H1 (cell line): ENCODE measurements around the gene ZBTB11. TPM values are rescaled to one million over a fixed set of nuclear protein-coding genes. Genes with fewer than 3 reads are reported as not detected.
A peak's percentile ranks its signal among the peaks of the same experiment; 100 is the strongest.

Experiments used
- CTCF ChIA-PET: fragments of 300-600 bp; sonication (Branson Sonifier 250); formaldehyde crosslinking; loops from one replicate; lab custom pipeline; 2021; ENCODE audit not compliant: partially characterized antibody; lab: Charles Lee
- POLR2A ChIA-PET: fragments of 300-600 bp; sonication (Branson Sonifier 250); formaldehyde crosslinking; loops from one replicate; lab custom pipeline; 2021; ENCODE audit warnings: inconsistent platforms; ENCODE audit not compliant: partially characterized antibody; lab: Charles Lee
- DNase-seq, 2 experiments: peaks; one replicate each; pipeline versions ENCODE4 v3.0.0 to v3.0.0-alpha.2; 2010 to 2022; ENCODE audit warnings: low spot score in 2 of 2, low read depth in 1 of 2, mixed read lengths in 1 of 2
- FAIRE-seq: peaks from 2 replicates; lab custom pipeline; 2011; peaks lifted over from hg19 to GRCh38; lab: Jason Lieb, UNC
- H2AFZ ChIP-seq: 2 replicates; pipeline ENCODE4 v1.8.1; 2012; ENCODE audit warnings: low read length, inconsistent platforms
- H2AK5ac ChIP-seq: 2 replicates; pipeline ENCODE4 v1.6.1; 2013; ENCODE audit warnings: low read depth, low read length
- H2BK120ac ChIP-seq: replicated peaks from 2 replicates; pipeline ENCODE3; 2013; ENCODE audit warnings: low read depth, low read length, inconsistent platforms
- H2BK12ac ChIP-seq: 2 replicates; pipeline ENCODE4 v1.6.1; 2013; ENCODE audit warnings: low read depth, low read length
- H2BK15ac ChIP-seq: 2 replicates; pipeline ENCODE4 v1.6.1; 2013; ENCODE audit warnings: low read length
- H2BK20ac ChIP-seq: 2 replicates; pipeline ENCODE4 v1.6.1; 2013; ENCODE audit warnings: low read length
- H2BK5ac ChIP-seq: 2 replicates; pipeline ENCODE4 v1.6.1; 2013; ENCODE audit warnings: low read depth, low read length
- H3K14ac ChIP-seq: 2 replicates; pipeline ENCODE4 v1.6.1; 2013; ENCODE audit warnings: inconsistent platforms; ENCODE audit not compliant: insufficient read length
- H3K18ac ChIP-seq: 2 replicates; pipeline ENCODE4 v1.6.1; 2013; ENCODE audit warnings: low read length; ENCODE audit errors: extremely low read depth
- H3K23ac ChIP-seq: 2 replicates; pipeline ENCODE4 v1.6.1; 2013; ENCODE audit warnings: inconsistent platforms; ENCODE audit not compliant: insufficient read length
- H3K23me2 ChIP-seq: 2 replicates; pipeline ENCODE4 v1.6.1; 2013; ENCODE audit warnings: low read depth, low read length
- H3K27ac ChIP-seq: 2 replicates; pipeline ENCODE4 v1.6.1; 2011; ENCODE audit warnings: low read depth, low read length, inconsistent platforms
- H3K27me3 ChIP-seq, 4 experiments: replicated peaks in 1 of 4; 1 replicate in 1 of 4; 2 replicates in 3 of 4; pipeline versions ENCODE4 v1.6.1 to v1.8.1; 2011 to 2013; ENCODE audit warnings: low read length in 3 of 4, mild to moderate bottlenecking in 3 of 4, inconsistent platforms in 2 of 4, mixed read lengths in 2 of 4, moderate library complexity in 1 of 4; ENCODE audit not compliant: control insufficient read depth in 3 of 4, insufficient read depth in 3 of 4; ENCODE audit errors: extremely low read depth in 1 of 4
- H3K36me3 ChIP-seq, 4 experiments: 2 replicates each; pipeline versions ENCODE4 v1.6.1 to v1.8.1; 2011 to 2013; ENCODE audit warnings: mild to moderate bottlenecking in 4 of 4, low read length in 3 of 4, moderate library complexity in 2 of 4, control low read depth in 1 of 4, inconsistent platforms in 1 of 4; ENCODE audit not compliant: insufficient read depth in 4 of 4, control insufficient read depth in 2 of 4
- H3K4ac ChIP-seq: replicated peaks from 2 replicates; pipeline ENCODE3; 2013; ENCODE audit warnings: low read length, low read depth, mixed read lengths, inconsistent platforms; ENCODE audit not compliant: insufficient read length
- H3K4me1 ChIP-seq, 4 experiments: replicated peaks in 1 of 4; 1 replicate in 1 of 4; 2 replicates in 3 of 4; pipeline versions ENCODE4 v1.6.1 to v1.8.1; 2011 to 2013; ENCODE audit warnings: low read length in 3 of 4, inconsistent platforms in 2 of 4, mixed read lengths in 1 of 4; ENCODE audit not compliant: insufficient read depth in 4 of 4, control insufficient read depth in 3 of 4
- H3K4me2 ChIP-seq, 2 experiments: 2 replicates each; pipeline versions ENCODE4 v1.6.1 to v1.8.1; 2011 to 2013; ENCODE audit warnings: low read depth in 2 of 2, low read length in 2 of 2, control low read depth in 1 of 2, inconsistent platforms in 1 of 2, mild to moderate bottlenecking in 1 of 2; ENCODE audit not compliant: insufficient read depth in 1 of 2
- H3K4me3 ChIP-seq, 4 experiments: fragments of 200-600, 300-600 bp in 1 of 4; sonication (generic), shearing (Covaris generic), sonication (Bioruptor Twin) in 1 of 4; 2 replicates each; pipeline versions ENCODE4 v1.5.1 to v1.8.1; 2011 to 2016; ENCODE audit warnings: low read length in 4 of 4, low read depth in 3 of 4, control low read depth in 2 of 4, inconsistent platforms in 2 of 4, mild to moderate bottlenecking in 2 of 4, mixed read lengths in 1 of 4, moderate library complexity in 1 of 4; ENCODE audit not compliant: insufficient read depth in 2 of 4; ENCODE audit errors: extremely low read depth in 1 of 4
- H3K56ac ChIP-seq: replicated peaks from 2 replicates; pipeline ENCODE3; 2013; ENCODE audit warnings: low read depth, mild to moderate bottlenecking, mixed read lengths, low read length, inconsistent platforms; ENCODE audit not compliant: insufficient read length
- H3K79me1 ChIP-seq: 2 replicates; pipeline ENCODE4 v1.6.1; 2013; ENCODE audit warnings: low read depth, low read length, control low read depth
- H3K79me2 ChIP-seq, 2 experiments: 2 replicates each; pipeline versions ENCODE4 v1.6.1 to v1.8.1; 2012 to 2013; ENCODE audit warnings: low read length in 2 of 2, mild to moderate bottlenecking in 2 of 2, inconsistent platforms in 1 of 2; ENCODE audit not compliant: insufficient read depth in 2 of 2, control insufficient read depth in 1 of 2
- H3K9ac ChIP-seq, 4 experiments: replicated peaks in 1 of 4; 1 replicate in 1 of 4; 2 replicates in 3 of 4; pipeline versions ENCODE4 v1.6.1 to v1.8.1; 2011 to 2013; ENCODE audit warnings: low read depth in 3 of 4, low read length in 3 of 4, control low read depth in 2 of 4, mild to moderate bottlenecking in 2 of 4, moderate library complexity in 2 of 4, inconsistent platforms in 1 of 4; ENCODE audit errors: extremely low read depth in 1 of 4
- H3K9me3 ChIP-seq, 2 experiments: 2 replicates each; pipeline versions ENCODE4 v1.6.1 to v1.8.1; 2012 to 2013; ENCODE audit warnings: mild to moderate bottlenecking in 2 of 2, moderate library complexity in 2 of 2, control low read depth in 1 of 2, inconsistent platforms in 1 of 2, low read depth in 1 of 2, low read length in 1 of 2, mixed read lengths in 1 of 2; ENCODE audit not compliant: insufficient read depth in 2 of 2
- H4K20me1 ChIP-seq, 2 experiments: replicated peaks in 1 of 2; 2 replicates each; pipeline versions ENCODE3 to v1.8.1; 2011 to 2013; ENCODE audit warnings: inconsistent platforms in 2 of 2, low read length in 2 of 2, mild to moderate bottlenecking in 1 of 2; ENCODE audit not compliant: insufficient read depth in 2 of 2, control insufficient read depth in 1 of 2
- H4K5ac ChIP-seq: 2 replicates; pipeline ENCODE4 v1.6.1; 2013; ENCODE audit warnings: low read length, low read depth, mixed read lengths, inconsistent platforms; ENCODE audit not compliant: insufficient read length
- H4K8ac ChIP-seq: 2 replicates; pipeline ENCODE4 v1.8.0; 2013; ENCODE audit warnings: mild to moderate bottlenecking, moderate library complexity, low read length, inconsistent platforms; ENCODE audit not compliant: insufficient read depth; ENCODE audit errors: extremely low read depth
- H4K91ac ChIP-seq: replicated peaks from 2 replicates; pipeline ENCODE3; 2013; ENCODE audit warnings: low read length, mixed read lengths, inconsistent platforms; ENCODE audit not compliant: insufficient read length
- ASH2L ChIP-seq: fragments of 200-600, 300-600 bp; sonication (generic); IDR thresholded peaks from one replicate; pipeline ENCODE4 v1.7.1; 2017; ENCODE audit warnings: low read length
- CBX8 ChIP-seq: fragments of 300-800, 300-1000 bp; sonication (generic); IDR thresholded peaks from 2 replicates; pipeline ENCODE4 v1.7.1; 2016; ENCODE audit warnings: low read depth, low read length, borderline replicate concordance
- CHD1 ChIP-seq: IDR thresholded peaks from 2 replicates; pipeline ENCODE4 v1.6.1; 2012; ENCODE audit warnings: low read depth, low read length, improper control_type of control experiment
- CTBP2 ChIP-seq: IDR thresholded peaks from 2 replicates; pipeline ENCODE4 v1.7.0; 2011; ENCODE audit warnings: borderline replicate concordance, mild to moderate bottlenecking, moderate library complexity, mixed read lengths, low read length; ENCODE audit not compliant: insufficient read depth, insufficient read length
- EGR1 ChIP-seq: IDR thresholded peaks from 2 replicates; pipeline ENCODE4 v1.6.1; 2011; ENCODE audit warnings: low read depth, low read length, borderline replicate concordance
- GABPA ChIP-seq: IDR thresholded peaks from 2 replicates; pipeline ENCODE4 v1.6.1; 2011; ENCODE audit warnings: mild to moderate bottlenecking, low read length, moderate library complexity, borderline replicate concordance; ENCODE audit not compliant: insufficient read depth
- NRF1 ChIP-seq: IDR thresholded peaks from 2 replicates; pipeline ENCODE4 v1.6.1; 2011; ENCODE audit warnings: mild to moderate bottlenecking, low read depth, low read length, improper control_type of control experiment
- SP4 ChIP-seq: IDR thresholded peaks from 2 replicates; pipeline ENCODE4 v1.6.1; 2012; ENCODE audit warnings: low read length, inconsistent platforms
- SRF ChIP-seq: IDR thresholded peaks from 2 replicates; pipeline ENCODE4 v1.6.1; 2011; ENCODE audit warnings: mild to moderate bottlenecking, low read depth, low read length, moderate library complexity
- WGBS, 2 experiments: shearing (Covaris generic) in 1 of 2; methylation state at CpG; one replicate each; pipeline versions ENCODE4 v1.1.6 to v1.1.7; 2013 to 2015; ENCODE audit warnings: low lambda C conversion rate in 2 of 2, mixed read lengths in 2 of 2, inconsistent platforms in 1 of 2, low coverage in 1 of 2, missing lambda C conversion rate in 1 of 2; ENCODE audit not compliant: insufficient replicate concordance in 2 of 2, insufficient coverage in 1 of 2, insufficient read length in 1 of 2; ENCODE audit errors: extremely low coverage in 1 of 2, missing lambda C conversion rate in 1 of 2; 5-methylcytosine and 5-hydroxymethylcytosine counted together
- polyA plus RNA-seq, 7 experiments: library from polyadenylated mRNA; depleted of rRNA in 3 of 7; stranded (reverse) in 5 of 7; unstranded in 2 of 7; fragments of >200 nt in 5 of 7; fragments of 200-250 nt in 2 of 7; gene quantifications; 1 replicate in 5 of 7; 2 replicates in 1 of 7; 4 replicates in 1 of 7; pipeline versions ENCODE4 v1.2.1 to v1.2.3, GENCODE V29; 2011 to 2013; ENCODE audit warnings: missing spikeins in 2 of 7, mixed read lengths in 2 of 7
- total RNA-seq: library from RNA; stranded (reverse); fragmentation: NEBNext Ultra II Directional; extraction: Animal tissue kit (Norgen Biotek cat#: 25700); gene quantifications from 2 replicates; pipeline ENCODE4 v1.2.1, GENCODE V29; 2021
- TF ChIP-seq, protein P1 (sequence below): IDR thresholded peaks from 2 replicates; pipeline ENCODE4 v1.6.1; 2012; ENCODE audit warnings: inconsistent platforms
- TF ChIP-seq, protein P2 (sequence below): IDR thresholded peaks from 2 replicates; pipeline ENCODE4 v1.6.1; 2011; ENCODE audit warnings: low read depth, mild to moderate bottlenecking, low read length; ENCODE audit not compliant: insufficient read depth

The ZBTB11 gene
- total and polyA plus RNA-seq, 2 of the 8 experiments (the other 6 are each of a cell fraction or from before 2014, with no cell fraction given), result 3.0 to 14.0 TPM

DNA sequence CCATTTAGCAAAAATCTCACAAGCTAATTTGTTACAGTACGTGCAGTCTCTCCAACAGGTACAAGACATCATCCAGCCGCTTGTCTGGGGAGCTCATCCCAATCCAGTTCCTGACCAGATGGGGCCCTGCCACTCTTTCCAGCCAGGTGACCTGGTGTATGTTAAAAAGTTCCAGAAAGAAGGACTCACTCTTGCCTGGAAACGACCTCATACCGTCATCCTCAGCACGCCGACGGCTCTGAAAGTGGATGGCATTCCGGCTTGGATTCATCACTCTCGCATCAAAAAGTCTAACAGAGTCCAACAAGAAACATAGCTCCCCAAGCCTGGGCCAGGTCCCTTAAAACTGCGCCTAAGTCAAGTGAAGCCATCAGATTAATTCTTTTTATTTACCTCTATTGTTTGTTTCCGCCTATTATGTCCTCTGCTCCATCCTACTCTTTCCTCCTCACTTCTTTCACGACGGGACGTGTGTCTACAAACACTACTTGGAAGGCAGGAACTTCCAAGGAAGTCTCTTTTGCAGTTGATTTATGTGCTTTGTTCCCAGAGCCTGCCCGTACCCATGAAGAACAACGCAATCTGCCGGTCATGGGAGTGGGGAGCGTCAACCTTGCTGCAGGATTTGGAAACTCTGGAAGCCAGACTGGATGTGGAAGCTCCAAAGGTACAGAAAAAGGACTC is 37.5 kb downstream of the ZBTB11 start:
- Histone ChIP-seq H3K27ac (no peak overlapping the region), H2BK15ac (no peak overlapping the region), H4K8ac (no peak overlapping the region), H3K79me1 (no peaks in the 10 kb centered on the region), H2BK12ac (no peak overlapping the region), H3K14ac (no peak overlapping the region), H4K20me1 (no peaks in the 10 kb centered on the region), H2BK120ac (no peak overlapping the region), H3K4me2 (no peak overlapping the region), H3K18ac (no peak overlapping the region), H3K23ac (no peak overlapping the region), H2BK20ac (no peak overlapping the region), H4K5ac (no peak overlapping the region), H2AFZ (no peak overlapping the region), H4K91ac (no peak overlapping the region), H3K4me3 (no peak overlapping the region), H2AK5ac (no peak overlapping the region), H3K27me3 (no peaks in the 10 kb centered on the region), H3K56ac (no peak overlapping the region), H3K79me2 (no peaks in the 10 kb centered on the region), H3K9me3 (no peaks in the 10 kb centered on the region), H3K23me2 (no peaks in the 10 kb centered on the region; the same call in 1 of the 2 replicates), H3K9ac (no peak overlapping the region), H3K4ac (no peak overlapping the region), H3K36me3 (no peaks in the 10 kb centered on the region), H3K4me1 (peaks cover 0 to 15% (median 5%) of the 10 kb centered on the region in 4 experiments), H2BK5ac (no peak overlapping the region)
- peak in 1 of 2 experiments; percentile 17 for DNase-seq
- TF ChIP-seq, protein P1, sequence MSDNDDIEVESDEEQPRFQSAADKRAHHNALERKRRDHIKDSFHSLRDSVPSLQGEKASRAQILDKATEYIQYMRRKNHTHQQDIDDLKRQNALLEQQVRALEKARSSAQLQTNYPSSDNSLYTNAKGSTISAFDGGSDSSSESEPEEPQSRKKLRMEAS, result no peak
- TF ChIP-seq CTBP2, result no peak
- no peak for TF ChIP-seq SP4
- no peak for TF ChIP-seq NRF1
- no peak for TF ChIP-seq EGR1
- TF ChIP-seq, protein P2, sequence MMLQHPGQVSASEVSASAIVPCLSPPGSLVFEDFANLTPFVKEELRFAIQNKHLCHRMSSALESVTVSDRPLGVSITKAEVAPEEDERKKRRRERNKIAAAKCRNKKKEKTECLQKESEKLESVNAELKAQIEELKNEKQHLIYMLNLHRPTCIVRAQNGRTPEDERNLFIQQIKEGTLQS, result no peak
- no peak for TF ChIP-seq GABPA
- no peak for TF ChIP-seq ASH2L
- no peak for TF ChIP-seq CHD1
- TF ChIP-seq SRF, result no peak
- no peak for TF ChIP-seq CBX8
- no peak for FAIRE-seq
- CTCF ChIA-PET, result interaction anchor here (0.8 to 4.3 kb wide), 11 partner anchors 8 to 313 kb away, joined by 3 to 28 read pairs (median 3); no protein-coding TSS in a partner anchor
- POLR2A ChIA-PET, result interaction anchor here (1.2 kb wide), 1 partner anchor 37 kb away, joined by 3 read pairs; no protein-coding TSS in a partner anchor
- 91% methylated on average over 18 of the region's 18 CpGs; no CpG with 5 or more reads in 1 of the 2 experiments for WGBS, 2 experiments
